ENCODE data around the gene TOX2. TPM values are rescaled to one million over a fixed set of nuclear protein-coding genes. Genes with fewer than 3 reads are reported as not detected.

TOX2 gene
- total RNA-seq, 1 donor from 2014 or later = 4.7 TPM

- TF ChIP-seq, protein P1, sequence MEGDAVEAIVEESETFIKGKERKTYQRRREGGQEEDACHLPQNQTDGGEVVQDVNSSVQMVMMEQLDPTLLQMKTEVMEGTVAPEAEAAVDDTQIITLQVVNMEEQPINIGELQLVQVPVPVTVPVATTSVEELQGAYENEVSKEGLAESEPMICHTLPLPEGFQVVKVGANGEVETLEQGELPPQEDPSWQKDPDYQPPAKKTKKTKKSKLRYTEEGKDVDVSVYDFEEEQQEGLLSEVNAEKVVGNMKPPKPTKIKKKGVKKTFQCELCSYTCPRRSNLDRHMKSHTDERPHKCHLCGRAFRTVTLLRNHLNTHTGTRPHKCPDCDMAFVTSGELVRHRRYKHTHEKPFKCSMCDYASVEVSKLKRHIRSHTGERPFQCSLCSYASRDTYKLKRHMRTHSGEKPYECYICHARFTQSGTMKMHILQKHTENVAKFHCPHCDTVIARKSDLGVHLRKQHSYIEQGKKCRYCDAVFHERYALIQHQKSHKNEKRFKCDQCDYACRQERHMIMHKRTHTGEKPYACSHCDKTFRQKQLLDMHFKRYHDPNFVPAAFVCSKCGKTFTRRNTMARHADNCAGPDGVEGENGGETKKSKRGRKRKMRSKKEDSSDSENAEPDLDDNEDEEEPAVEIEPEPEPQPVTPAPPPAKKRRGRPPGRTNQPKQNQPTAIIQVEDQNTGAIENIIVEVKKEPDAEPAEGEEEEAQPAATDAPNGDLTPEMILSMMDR (conservative IDR thresholded peaks at IDR 0.05) = no peak
- Mint-ChIP-seq H3K36me3 (no peaks in the 10 kb centered on the region), H3K4me3 (no peak overlapping the region), H3K4me1 (ENCODE audit: unreplicated experiment) (peaks cover 5% of the 10 kb centered on the region), H3K27ac (no peak overlapping the region), H3K9me3 (peaks cover 1% of the 10 kb centered on the region), H3K27me3 (peaks cover 2% of the 10 kb centered on the region)
- DNase-seq (ENCODE audit: extremely low spot score, unreplicated experiment) = no peak
Observed at GRCh38 chr20:43894491-43894890, 20.2 kb upstream of the TOX2 start.

GRCh38 chr20:43895235-43895634 lies 19.4 kb upstream of the TOX2 start:
- DNase-seq (ENCODE audit: extremely low spot score, unreplicated experiment) = no peak
- H3K36me3 Mint-ChIP-seq = no peaks in the 10 kb centered on the region
- H3K4me3 Mint-ChIP-seq = no peak overlapping the region
- TF ChIP-seq, protein P1 (conservative IDR thresholded peaks at IDR 0.05) = no peak
- no peaks in the 10 kb centered on the region for H3K9me3 Mint-ChIP-seq
- H3K4me1 Mint-ChIP-seq (ENCODE audit: unreplicated experiment) = peaks cover 5% of the 10 kb centered on the region
- no peak overlapping the region for H3K27ac Mint-ChIP-seq
- H3K27me3 Mint-ChIP-seq = peaks cover 2% of the 10 kb centered on the region

- H3K4me1 Mint-ChIP-seq (ENCODE audit: unreplicated experiment) = peaks cover 7% of the 10 kb centered on the region
Observed at GRCh38 chr20:43899274-43900120, 15.2 kb upstream of the TOX2 start.

GRCh38 chr20:43900121-43900466 lies 14.6 kb upstream of the TOX2 start:
- Mint-ChIP-seq H3K27ac (no peak overlapping the region), H3K4me3 (no peak overlapping the region), H3K27me3 (no peaks in the 10 kb centered on the region), H3K9me3 (no peaks in the 10 kb centered on the region), H3K36me3 (no peaks in the 10 kb centered on the region), H3K4me1 (ENCODE audit: unreplicated experiment) (peaks cover 12% of the 10 kb centered on the region)
- TF ChIP-seq, protein P1 (conservative IDR thresholded peaks at IDR 0.05) = no peak
- no peak for DNase-seq (ENCODE audit: extremely low spot score, unreplicated experiment)

More at GRCh38 chr20:43899274-43900120, 15.2 kb upstream of the TOX2 start:
- Mint-ChIP-seq H3K4me3 (no peak overlapping the region), H3K9me3 (no peaks in the 10 kb centered on the region), H3K27ac (no peak overlapping the region), H3K36me3 (no peaks in the 10 kb centered on the region), H3K27me3 (peaks cover under 1% of the 10 kb centered on the region)
- TF ChIP-seq, protein P1 (conservative IDR thresholded peaks at IDR 0.05) = no peak
- no peak for DNase-seq (ENCODE audit: extremely low spot score, unreplicated experiment)

- Mint-ChIP-seq H3K36me3 (no peaks in the 10 kb centered on the region), H3K4me3 (no peak overlapping the region), H3K27ac (no peak overlapping the region), H3K27me3 (no peaks in the 10 kb centered on the region), H3K4me1 (ENCODE audit: unreplicated experiment) (peaks cover 12% of the 10 kb centered on the region), H3K9me3 (no peaks in the 10 kb centered on the region)
- TF ChIP-seq, protein P1 (conservative IDR thresholded peaks at IDR 0.05) = no peak
- no peak for DNase-seq (ENCODE audit: extremely low spot score, unreplicated experiment)
Observed at GRCh38 chr20:43900496-43900895, 14.2 kb upstream of the TOX2 start.
